Lung (tissue), 13 donors: ENCODE measurements around the gene ATN1. TPM values are rescaled to one million over a fixed set of nuclear protein-coding genes. Genes with fewer than 3 reads are reported as not detected.

Source experiments
- ATAC-seq: fragments of 200-7000 bp; cut with Tn5 transposase; one replicate; pipeline ENCODE4 v1.9.1; 2020; ENCODE audit warnings: moderate number of reproducible peaks; ENCODE audit not compliant: insufficient read depth, low FRiP score
- DNase-seq, 3 donors: peaks; one replicate each; pipeline ENCODE4 v3.0.0-alpha.2; 2013 to 2017
- H3K27ac ChIP-seq, 2 donors: one replicate each; pipeline ENCODE4 v1.5.1; 2013; ENCODE audit warnings: mild to moderate bottlenecking in 2 of 2, moderate library complexity in 2 of 2, control low read depth in 1 of 2, inconsistent platforms in 1 of 2, low read depth in 1 of 2, low read length in 1 of 2
- H3K27me3 ChIP-seq, 3 donors: one replicate each; pipeline ENCODE4 v1.5.1; 2013; ENCODE audit warnings: low read length in 2 of 3; ENCODE audit not compliant: control insufficient read depth in 3 of 3, insufficient read depth in 3 of 3
- H3K36me3 ChIP-seq, 4 donors: one replicate each; pipeline ENCODE4 v1.5.1; 2013; ENCODE audit warnings: low read length in 4 of 4, mild to moderate bottlenecking in 1 of 4, moderate library complexity in 1 of 4; ENCODE audit not compliant: control insufficient read depth in 4 of 4, insufficient read depth in 4 of 4
- H3K4me1 ChIP-seq, 5 donors: one replicate each; pipeline ENCODE4 v1.5.1; 2013; ENCODE audit warnings: low read length in 5 of 5, mild to moderate bottlenecking in 2 of 5, moderate library complexity in 1 of 5; ENCODE audit not compliant: control insufficient read depth in 5 of 5, insufficient read depth in 5 of 5
- H3K4me3 ChIP-seq: one replicate; pipeline ENCODE4 v1.5.1; 2013; ENCODE audit warnings: mild to moderate bottlenecking, control low read depth, moderate library complexity
- H3K9ac ChIP-seq, 2 donors: one replicate each; pipeline ENCODE4 v1.5.1; 2013; ENCODE audit warnings: low read length in 2 of 2, control low read depth in 1 of 2; ENCODE audit not compliant: insufficient read depth in 1 of 2
- H3K9me3 ChIP-seq, 4 donors: one replicate each; pipeline ENCODE4 v1.5.1; 2013; ENCODE audit warnings: low read length in 3 of 4, mild to moderate bottlenecking in 1 of 4, moderate library complexity in 1 of 4; ENCODE audit not compliant: control insufficient read depth in 4 of 4, insufficient read depth in 3 of 4
- WGBS, 2 donors: extraction: QIAGEN DNeasy Blood & Tissue Kit; methylation state at CpG; one replicate each; pipeline ENCODE4 v1.1.7; 2013; 5-methylcytosine and 5-hydroxymethylcytosine counted together
- polyA plus RNA-seq, 2 donors: library from polyadenylated mRNA; stranded (reverse); fragments of 200-250 nt; gene quantifications; one replicate each; pipeline ENCODE4 v1.2.1, GENCODE V29; 2013
- small RNA-seq: library from RNA; depleted of rRNA; stranded (forward); fragments of <200 nt; gene quantifications from one replicate; pipeline ENCODE3, GENCODE V24; 2014; ENCODE audit warnings: low replicate concordance
- total RNA-seq, 2 donors: library from RNA; depleted of rRNA in 1 of 2; stranded (reverse); fragments of >200 nt in 1 of 2; gene quantifications; one replicate each; pipeline ENCODE4 v1.2.1, GENCODE V29; 2014 to 2021
- TF ChIP-seq, protein P1 (sequence below): IDR thresholded peaks from 2 replicates; pipeline ENCODE4 v1.5.1; 2012; ENCODE audit warnings: mild to moderate bottlenecking; ENCODE audit errors: control extremely low read depth, extremely low read depth
- donor health status: control.
- donor health status: control.
- donor health status: Bipolar disorder and iron deficiency.
- donor health status: healthy.
- donor health status: DM: yes; HTN: yes; CAD: no.

Gene ATN1
- total and polyA plus RNA-seq, 4 donors = 63.5 to 113 (median 79.8) TPM

DNA sequence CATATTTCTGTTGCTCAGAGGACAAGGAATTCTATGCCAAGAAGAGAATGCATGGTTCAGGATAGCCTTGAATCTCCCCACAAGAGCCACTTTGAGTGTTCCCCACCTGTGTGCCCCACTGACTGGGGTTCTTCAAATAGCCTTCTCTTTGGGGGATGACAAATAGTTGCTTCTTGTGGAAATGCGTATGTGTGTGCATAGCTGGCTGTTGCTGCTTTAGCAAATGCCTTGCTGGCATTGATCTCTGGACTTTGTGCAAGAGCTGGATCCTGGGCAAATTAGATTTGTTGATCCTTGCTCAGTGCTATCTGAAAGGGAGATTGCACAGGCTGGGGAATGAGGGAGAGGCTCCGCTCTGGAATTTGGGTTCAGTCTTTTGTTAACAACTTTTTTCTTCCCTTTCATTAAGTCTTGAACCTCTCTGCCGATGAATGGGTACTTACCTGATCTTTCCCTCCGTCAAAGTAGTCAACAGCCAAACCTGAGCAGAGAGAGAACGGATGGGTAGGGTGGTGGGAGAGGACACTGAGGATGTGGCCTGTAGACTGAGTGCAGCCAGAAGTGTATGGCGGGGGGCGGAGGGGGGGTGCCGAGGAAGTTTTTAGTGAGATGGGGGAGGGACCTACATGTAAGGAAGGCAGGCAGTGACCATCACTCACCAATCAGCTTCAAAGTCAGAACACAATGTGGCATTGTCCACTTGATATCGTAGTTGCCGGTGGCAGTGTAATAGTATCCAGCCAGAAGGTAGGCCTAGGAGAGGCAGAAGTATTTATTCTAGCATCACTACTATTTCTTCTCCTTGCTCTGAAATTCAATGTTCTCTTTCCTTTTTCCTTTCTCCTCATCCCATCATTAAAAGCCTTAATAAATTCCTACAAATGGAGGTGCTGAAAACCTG is 53.6 kb downstream of the ATN1 start:
- WGBS, 2 donors = 87 to 95% methylated on average over 7 to 10 of the region's 10 CpGs
- Histone ChIP-seq H3K36me3 (peaks cover 22 to 45% (median 42%) of the 10 kb centered on the region in 4 donors), H3K27me3 (no peaks in the 10 kb centered on the region), H3K4me3 (no peak overlapping the region), H3K4me1 (peaks cover 0 to 12% (median 0%) of the 10 kb centered on the region in 5 donors), H3K9ac (no peak overlapping the region), H3K9me3 (no peaks in the 10 kb centered on the region), H3K27ac (peak overlapping the region in 1 of 2 donors; percentile 73)
- no peak for DNase-seq
- TF ChIP-seq, protein P1, sequence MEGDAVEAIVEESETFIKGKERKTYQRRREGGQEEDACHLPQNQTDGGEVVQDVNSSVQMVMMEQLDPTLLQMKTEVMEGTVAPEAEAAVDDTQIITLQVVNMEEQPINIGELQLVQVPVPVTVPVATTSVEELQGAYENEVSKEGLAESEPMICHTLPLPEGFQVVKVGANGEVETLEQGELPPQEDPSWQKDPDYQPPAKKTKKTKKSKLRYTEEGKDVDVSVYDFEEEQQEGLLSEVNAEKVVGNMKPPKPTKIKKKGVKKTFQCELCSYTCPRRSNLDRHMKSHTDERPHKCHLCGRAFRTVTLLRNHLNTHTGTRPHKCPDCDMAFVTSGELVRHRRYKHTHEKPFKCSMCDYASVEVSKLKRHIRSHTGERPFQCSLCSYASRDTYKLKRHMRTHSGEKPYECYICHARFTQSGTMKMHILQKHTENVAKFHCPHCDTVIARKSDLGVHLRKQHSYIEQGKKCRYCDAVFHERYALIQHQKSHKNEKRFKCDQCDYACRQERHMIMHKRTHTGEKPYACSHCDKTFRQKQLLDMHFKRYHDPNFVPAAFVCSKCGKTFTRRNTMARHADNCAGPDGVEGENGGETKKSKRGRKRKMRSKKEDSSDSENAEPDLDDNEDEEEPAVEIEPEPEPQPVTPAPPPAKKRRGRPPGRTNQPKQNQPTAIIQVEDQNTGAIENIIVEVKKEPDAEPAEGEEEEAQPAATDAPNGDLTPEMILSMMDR = no peak
- ATAC-seq = no peak

DNA sequence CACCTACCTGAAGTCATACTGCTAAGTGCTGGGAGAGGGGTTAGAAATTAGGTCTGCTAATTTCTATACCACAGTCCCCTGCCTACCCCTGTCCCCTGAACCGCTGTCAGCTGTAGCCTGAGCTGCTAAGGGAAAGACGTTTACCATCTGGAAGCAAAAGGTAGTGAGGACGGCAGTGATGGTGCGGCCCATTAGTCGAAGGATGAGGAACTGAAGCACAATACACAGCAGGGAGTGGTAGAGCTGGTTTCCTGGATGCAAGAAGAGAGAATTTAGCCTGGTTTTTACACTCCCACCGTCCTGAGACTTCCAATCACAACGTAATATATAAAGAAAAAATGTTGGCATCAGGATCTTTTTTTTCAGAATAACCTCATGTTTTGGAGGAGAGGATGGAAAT is 54.8 kb downstream of the ATN1 start:
- ATAC-seq = no peak
- 88 to 91% methylated on average over 7 of the region's 7 CpGs for WGBS, 2 donors
- no peak overlapping the region for H3K4me3 ChIP-seq
- DNase-seq = no peak
- H3K36me3 ChIP-seq = peaks cover 14 to 37% (median 36%) of the 10 kb centered on the region in 4 donors
- TF ChIP-seq, protein P1 = no peak
- H3K27me3 ChIP-seq = no peaks in the 10 kb centered on the region
- H3K4me1 ChIP-seq = peaks cover 0 to 11% (median 0%) of the 10 kb centered on the region in 5 donors
- no peaks in the 10 kb centered on the region for H3K9me3 ChIP-seq
- H3K27ac ChIP-seq = peak overlapping the region in 1 of 2 donors; percentile 48
- no peak overlapping the region for H3K9ac ChIP-seq

- Histone ChIP-seq H3K36me3 (peaks cover 2 to 14% (median 7%) of the 10 kb centered on the region in 4 donors), H3K9ac (peak overlapping the region; percentile 16 to 72), H3K4me3 (no peak overlapping the region), H3K27me3 (no peaks in the 10 kb centered on the region), H3K27ac (peak overlapping the region in 1 of 2 donors; percentile 93), H3K9me3 (no peaks in the 10 kb centered on the region), H3K4me1 (peaks cover 0 to 3% (median 0%) of the 10 kb centered on the region in 5 donors)
- WGBS, 2 donors = 69 to 88% methylated on average over 11 of the region's 11 CpGs
- ATAC-seq (peak; percentile 84), DNase-seq (peak; percentile 65 to 84 (median 70))
- TF ChIP-seq, protein P1 = no peak
Observed at GRCh38 chr12:6987956-6988553, 60.3 kb downstream of the ATN1 start.

Small RNA genes lying within 50 kb of the gene (small RNA-seq; reads per million reads assigned to genes)
- gene MIR141 (284 reads per million, percentile 99 among the genes with 10 or more reads in this experiment), gene MIR200C (107 reads per million, percentile 98 among the genes with 10 or more reads in this experiment), gene RNU7-1 (not detected), gene SCARNA12 (0.37 reads per million, percentile 46 among the genes with 10 or more reads in this experiment)

Other genes starting within 250 kb of the ATN1 start
- 10 to 100 TPM; 29.2 to 50.8 TPM for gene ZNF384, start 238.6 kb upstream of the ATN1 start, total RNA-seq
- gene ZNF384, start 238.6 kb upstream of the ATN1 start, polyA plus RNA-seq = 10 to 100 TPM; 29.0 to 34.4 TPM
- gene PIANP, start 227.1 kb upstream of the ATN1 start, total RNA-seq = 1 to 10 TPM in 1 of 2 donors, under 1 TPM in 1; 0.25 to 1.4 TPM
- under 1 TPM; 0.23 to 0.37 TPM for gene PIANP, start 227.1 kb upstream of the ATN1 start, polyA plus RNA-seq
- gene COPS7A, start 203.9 kb upstream of the ATN1 start, total RNA-seq = 10 to 100 TPM; 40.1 to 74.7 TPM
- 10 to 100 TPM; 53.4 to 69.0 TPM for gene COPS7A, start 203.9 kb upstream of the ATN1 start, polyA plus RNA-seq
- gene MLF2, start 174.8 kb upstream of the ATN1 start, total RNA-seq = 100 to 1,000 TPM in 1 of 2 donors, 10 to 100 TPM in 1; 95.9 to 160 TPM
- 100 to 1,000 TPM; 169 to 171 TPM for gene MLF2, start 174.8 kb upstream of the ATN1 start, polyA plus RNA-seq
- gene PTMS, start 161.6 kb upstream of the ATN1 start, total RNA-seq = 100 to 1,000 TPM in 1 of 2 donors, 10 to 100 TPM in 1; 65.6 to 301 TPM
- 100 to 1,000 TPM; 196 to 801 TPM for gene PTMS, start 161.6 kb upstream of the ATN1 start, polyA plus RNA-seq
- gene LAG3, start 155.4 kb upstream of the ATN1 start, total RNA-seq = 1 to 10 TPM in 1 of 2 donors, under 1 TPM in 1; 0.82 to 1.7 TPM
- 1 to 10 TPM; 1.2 to 1.7 TPM for gene LAG3, start 155.4 kb upstream of the ATN1 start, polyA plus RNA-seq
- gene CD4, start 138.4 kb upstream of the ATN1 start, total RNA-seq = 10 to 100 TPM; 60.6 to 83.7 TPM
- gene CD4, start 138.4 kb upstream of the ATN1 start, polyA plus RNA-seq = 10 to 100 TPM; 20.6 to 45.5 TPM
- 10 to 100 TPM; 23.4 to 36.0 TPM for gene GPR162, start 106.1 kb upstream of the ATN1 start, total RNA-seq
- 10 to 100 TPM; 22.8 to 24.6 TPM for gene GPR162, start 106.1 kb upstream of the ATN1 start, polyA plus RNA-seq
- gene P3H3, start 99.6 kb upstream of the ATN1 start, total RNA-seq = 10 to 100 TPM; 16.1 to 23.3 TPM
- 10 to 100 TPM in 1 of 2 donors, 1 to 10 TPM in 1; 9.3 to 12.2 TPM for gene P3H3, start 99.6 kb upstream of the ATN1 start, polyA plus RNA-seq
- gene GNB3, start 87.0 kb upstream of the ATN1 start, total RNA-seq = 1 to 10 TPM; 1.3 to 3.3 TPM
- gene GNB3, start 87.0 kb upstream of the ATN1 start, polyA plus RNA-seq = 1 to 10 TPM; 1.2 to 2.0 TPM
- 1 to 10 TPM; 1.3 to 3.5 TPM for gene CDCA3, start 76.7 kb upstream of the ATN1 start, total RNA-seq
- 1 to 10 TPM; 2.2 to 4.1 TPM for gene CDCA3, start 76.7 kb upstream of the ATN1 start, polyA plus RNA-seq
- gene USP5, start 75.8 kb upstream of the ATN1 start, total RNA-seq = 10 to 100 TPM; 35.3 to 92.1 TPM
- gene USP5, start 75.8 kb upstream of the ATN1 start, polyA plus RNA-seq = 10 to 100 TPM; 24.8 to 38.1 TPM
- 100 to 1,000 TPM; 256 to 507 TPM for gene TPI1, start 60.4 kb upstream of the ATN1 start, total RNA-seq
- gene TPI1, start 60.4 kb upstream of the ATN1 start, polyA plus RNA-seq = 1,000 to 10,000 TPM in 1 of 2 donors, 100 to 1,000 TPM in 1; 362 to 1,097 TPM
- 10 to 100 TPM; 25.3 to 37.5 TPM for gene SPSB2, start 54.7 kb upstream of the ATN1 start, total RNA-seq
- 10 to 100 TPM; 21.0 to 39.8 TPM for gene SPSB2, start 54.7 kb upstream of the ATN1 start, polyA plus RNA-seq
- 10 to 100 TPM; 48.7 to 61.0 TPM for gene LRRC23, start 23.1 kb upstream of the ATN1 start, total RNA-seq
- 10 to 100 TPM; 29.6 to 35.5 TPM for gene LRRC23, start 23.1 kb upstream of the ATN1 start, polyA plus RNA-seq
- 10 to 100 TPM; 14.4 to 41.9 TPM for gene ENO2, start 13.4 kb upstream of the ATN1 start, total RNA-seq
- 10 to 100 TPM; 26.8 to 34.8 TPM for gene ENO2, start 13.4 kb upstream of the ATN1 start, polyA plus RNA-seq
- not detected for gene RNU7-1, start 15.9 kb downstream of the ATN1 start, total RNA-seq
- gene RNU7-1, start 15.9 kb downstream of the ATN1 start, polyA plus RNA-seq = not detected
- 100 to 1,000 TPM in 1 of 2 donors, 10 to 100 TPM in 1; 92.9 to 196 TPM for gene C12orf57, start 16.1 kb downstream of the ATN1 start, total RNA-seq
- gene C12orf57, start 16.1 kb downstream of the ATN1 start, polyA plus RNA-seq = 100 to 1,000 TPM; 370 to 437 TPM
- gene PTPN6, start 23.4 kb downstream of the ATN1 start, total RNA-seq = 100 to 1,000 TPM in 1 of 2 donors, 10 to 100 TPM in 1; 38.2 to 140 TPM
- gene PTPN6, start 23.4 kb downstream of the ATN1 start, polyA plus RNA-seq = 100 to 1,000 TPM; 201 to 222 TPM
- gene PHB2, start 42.7 kb downstream of the ATN1 start, total RNA-seq = 100 to 1,000 TPM; 103 to 154 TPM
- gene PHB2, start 42.7 kb downstream of the ATN1 start, polyA plus RNA-seq = 100 to 1,000 TPM; 129 to 149 TPM
- gene EMG1, start 43.0 kb downstream of the ATN1 start, total RNA-seq = 10 to 100 TPM; 25.2 to 56.3 TPM
- 10 to 100 TPM; 38.6 to 42.0 TPM for gene EMG1, start 43.0 kb downstream of the ATN1 start, polyA plus RNA-seq
- 10 to 100 TPM; 60.0 to 78.6 TPM for gene LPCAT3, start 90.5 kb downstream of the ATN1 start, total RNA-seq
- 10 to 100 TPM; 45.4 to 52.4 TPM for gene LPCAT3, start 90.5 kb downstream of the ATN1 start, polyA plus RNA-seq
- 100 to 1,000 TPM; 253 to 291 TPM for gene C1S, start 132.8 kb downstream of the ATN1 start, total RNA-seq
- gene C1S, start 132.8 kb downstream of the ATN1 start, polyA plus RNA-seq = 100 to 1,000 TPM; 148 to 252 TPM
- 100 to 1,000 TPM; 268 to 525 TPM for gene C1R, start 164.5 kb downstream of the ATN1 start, total RNA-seq
- gene C1R, start 164.5 kb downstream of the ATN1 start, polyA plus RNA-seq = 100 to 1,000 TPM; 416 to 452 TPM
- 100 to 1,000 TPM; 108 to 116 TPM for gene C1RL, start 181.3 kb downstream of the ATN1 start, total RNA-seq
- 10 to 100 TPM; 60.5 to 65.4 TPM for gene C1RL, start 181.3 kb downstream of the ATN1 start, polyA plus RNA-seq
- 1 to 10 TPM; 1.9 to 2.7 TPM for gene RBP5, start 200.9 kb downstream of the ATN1 start, total RNA-seq
- 1 to 10 TPM; 2.0 to 3.3 TPM for gene RBP5, start 200.9 kb downstream of the ATN1 start, polyA plus RNA-seq
- gene CLSTN3, start 202.4 kb downstream of the ATN1 start, total RNA-seq = 10 to 100 TPM; 37.8 to 74.2 TPM
- gene CLSTN3, start 202.4 kb downstream of the ATN1 start, polyA plus RNA-seq = 10 to 100 TPM; 30.8 to 36.3 TPM